AG04450 (cell line): ENCODE measurements around the gene TNFSF11. TPM values are rescaled to one million over a fixed set of nuclear protein-coding genes. Genes with fewer than 3 reads are reported as not detected.

Experiments
- CTCF ChIA-PET: fragments of 300-600, 350-600 bp; formaldehyde crosslinking; extraction: SDS; loops from one replicate; lab custom pipeline; 2022; ENCODE audit warnings: antibody characterized with exemption, inconsistent platforms; lab: Charles Lee
- POLR2A ChIA-PET: fragments of 350-600 bp; formaldehyde crosslinking; extraction: SDS; loops from one replicate; lab custom pipeline; 2021; ENCODE audit warnings: antibody characterized with exemption, inconsistent platforms; lab: Yijun Ruan, JAX
- DNase-seq: peaks from one replicate; pipeline ENCODE4 v3.0.0-alpha.2; 2011; ENCODE audit warnings: low read depth, low spot score
- H3K27ac ChIP-seq: one replicate; pipeline ENCODE4 v1.5.1; 2012; ENCODE audit warnings: low read depth, low read length, control low read depth
- H3K27me3 ChIP-seq: one replicate; pipeline ENCODE4 v1.6.0; 2012; ENCODE audit warnings: low read length; ENCODE audit not compliant: control insufficient read depth, insufficient read depth
- H3K4me3 ChIP-seq: 2 replicates; pipeline ENCODE4 v1.5.1; 2011; ENCODE audit warnings: mild to moderate bottlenecking, low read depth, low read length, control low read depth
- H3K9me3 ChIP-seq: 2 replicates; pipeline ENCODE4 v1.5.1; 2012; ENCODE audit warnings: low read length; ENCODE audit not compliant: control insufficient read depth, insufficient read depth
- polyA plus RNA-seq: library from polyadenylated mRNA; depleted of rRNA; stranded (reverse); fragments of >200 nt; gene quantifications from 2 replicates; pipeline ENCODE4 v1.2.3, GENCODE V29; 2011
- TF ChIP-seq, protein P1 (sequence below): IDR thresholded peaks from 2 replicates; pipeline ENCODE4 v1.5.1; 2011; ENCODE audit warnings: low read depth, low read length, control low read depth, inconsistent platforms

Gene TNFSF11
- polyA plus RNA-seq, 1 experiment = not detected

GRCh38 chr13:42650506-42650905, 76.6 kb downstream of the TNFSF11 start:
- CTCF ChIA-PET = no interaction called here

GRCh38 chr13:42651936-42652641, 78.1 kb downstream of the TNFSF11 start:
- no peak overlapping the region for H3K4me3 ChIP-seq
- no peak for DNase-seq
- TF ChIP-seq, protein P1, sequence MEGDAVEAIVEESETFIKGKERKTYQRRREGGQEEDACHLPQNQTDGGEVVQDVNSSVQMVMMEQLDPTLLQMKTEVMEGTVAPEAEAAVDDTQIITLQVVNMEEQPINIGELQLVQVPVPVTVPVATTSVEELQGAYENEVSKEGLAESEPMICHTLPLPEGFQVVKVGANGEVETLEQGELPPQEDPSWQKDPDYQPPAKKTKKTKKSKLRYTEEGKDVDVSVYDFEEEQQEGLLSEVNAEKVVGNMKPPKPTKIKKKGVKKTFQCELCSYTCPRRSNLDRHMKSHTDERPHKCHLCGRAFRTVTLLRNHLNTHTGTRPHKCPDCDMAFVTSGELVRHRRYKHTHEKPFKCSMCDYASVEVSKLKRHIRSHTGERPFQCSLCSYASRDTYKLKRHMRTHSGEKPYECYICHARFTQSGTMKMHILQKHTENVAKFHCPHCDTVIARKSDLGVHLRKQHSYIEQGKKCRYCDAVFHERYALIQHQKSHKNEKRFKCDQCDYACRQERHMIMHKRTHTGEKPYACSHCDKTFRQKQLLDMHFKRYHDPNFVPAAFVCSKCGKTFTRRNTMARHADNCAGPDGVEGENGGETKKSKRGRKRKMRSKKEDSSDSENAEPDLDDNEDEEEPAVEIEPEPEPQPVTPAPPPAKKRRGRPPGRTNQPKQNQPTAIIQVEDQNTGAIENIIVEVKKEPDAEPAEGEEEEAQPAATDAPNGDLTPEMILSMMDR = no peak
- H3K27ac ChIP-seq = no peak overlapping the region
- ChIA-PET POLR2A (no interaction called here), CTCF (interaction anchor here (0.8 to 1.0 kb wide), 2 partner anchors 9 to 318 kb away, joined by 3 to 4 read pairs; no protein-coding TSS in a partner anchor)
- no peaks in the 10 kb centered on the region for H3K9me3 ChIP-seq
- peaks cover 33% of the 10 kb centered on the region for H3K27me3 ChIP-seq

More at GRCh38 chr13:42650506-42650905, 76.6 kb downstream of the TNFSF11 start:
- no peak overlapping the region for H3K4me3 ChIP-seq
- TF ChIP-seq, protein P1 = no peak
- H3K27me3 ChIP-seq = peaks cover 23% of the 10 kb centered on the region
- no peak for DNase-seq
- no peak overlapping the region for H3K27ac ChIP-seq
- no peaks in the 10 kb centered on the region for H3K9me3 ChIP-seq
- POLR2A ChIA-PET = no interaction called here

DNA sequence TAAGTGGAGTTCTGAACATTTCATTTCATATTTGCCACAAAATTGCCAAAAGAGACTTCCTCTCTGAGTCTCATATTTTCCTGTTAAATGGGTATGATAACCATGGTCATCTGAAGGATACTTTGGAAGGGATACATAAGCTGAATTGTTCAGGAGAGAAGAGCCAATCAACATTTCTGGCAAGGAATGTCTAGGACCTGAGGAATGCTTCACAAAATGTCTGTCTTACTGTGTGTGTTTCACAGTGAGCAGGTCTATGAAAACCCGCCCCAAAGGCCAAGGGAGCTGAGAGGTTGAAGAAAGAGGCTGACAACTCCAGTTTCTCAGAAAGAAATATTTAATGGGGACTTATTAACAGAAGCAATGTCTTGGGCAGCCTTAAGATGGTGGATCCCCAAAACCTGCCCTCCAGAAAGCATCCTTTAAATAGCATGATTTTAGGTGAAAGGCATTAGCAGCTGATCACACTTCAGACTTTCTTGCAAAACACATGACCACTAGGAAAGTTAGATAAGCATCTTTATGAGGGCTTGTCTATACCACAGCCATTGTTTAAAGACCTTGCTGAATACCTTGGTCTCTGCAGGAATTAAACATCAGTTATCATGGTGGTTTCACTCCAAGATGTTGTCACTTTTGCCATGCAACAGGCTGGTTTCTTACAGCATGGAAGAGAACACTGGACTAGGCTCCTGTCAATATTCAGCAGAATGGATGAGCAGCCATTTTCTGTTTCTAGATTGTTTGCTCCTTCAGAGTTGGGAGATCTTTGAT, 78.9 kb downstream of the TNFSF11 start:
- TF ChIP-seq, protein P1 = no peak
- no peak for DNase-seq
- no peak overlapping the region for H3K4me3 ChIP-seq
- ChIA-PET POLR2A (no interaction called here), CTCF (interaction anchor here (1.0 kb wide), 1 partner anchor 317 kb away, joined by 3 read pairs; no protein-coding TSS in a partner anchor)
- no peaks in the 10 kb centered on the region for H3K9me3 ChIP-seq
- H3K27ac ChIP-seq = no peak overlapping the region
- peaks cover 38% of the 10 kb centered on the region for H3K27me3 ChIP-seq

DNA sequence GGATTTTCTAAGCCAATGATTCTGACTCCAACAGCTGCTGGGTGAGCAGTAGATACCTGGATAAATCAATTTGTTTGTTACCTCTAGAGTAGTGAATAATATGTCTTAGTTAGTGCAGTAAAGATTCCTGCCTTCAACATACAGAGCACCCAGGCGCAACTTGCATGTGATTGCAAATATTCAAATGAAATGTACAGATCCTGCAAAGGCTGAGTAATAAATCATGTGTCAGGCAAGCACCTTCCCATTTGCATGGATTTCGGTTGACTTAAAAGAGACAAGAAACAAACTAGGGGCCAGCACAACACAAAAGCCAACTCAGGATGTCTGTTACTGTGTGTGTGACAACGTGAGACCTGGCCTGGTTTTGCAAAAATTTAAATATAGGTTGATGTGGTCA, 79.7 kb downstream of the TNFSF11 start:
- ChIA-PET POLR2A (no interaction called here), CTCF (no interaction called here)
- H3K4me3 ChIP-seq = no peak overlapping the region
- DNase-seq = no peak
- peaks cover 46% of the 10 kb centered on the region for H3K27me3 ChIP-seq
- no peaks in the 10 kb centered on the region for H3K9me3 ChIP-seq
- TF ChIP-seq, protein P1 = no peak
- H3K27ac ChIP-seq = no peak overlapping the region

GRCh38 chr13:42654212-42654611, 80.3 kb downstream of the TNFSF11 start:
- H3K9me3 ChIP-seq = no peaks in the 10 kb centered on the region
- no peak overlapping the region for H3K4me3 ChIP-seq
- no peak for DNase-seq
- no peak overlapping the region for H3K27ac ChIP-seq
- TF ChIP-seq, protein P1 = no peak
- CTCF ChIA-PET = no interaction called here
- POLR2A ChIA-PET = no interaction called here
- H3K27me3 ChIP-seq = peaks cover 47% of the 10 kb centered on the region
